ENCODE measurements around the gene KLHDC1. TPM values are rescaled to one million over a fixed set of nuclear protein-coding genes. Genes with fewer than 3 reads are reported as not detected.
"Not testable (repeated sequence)": the region's sequence is repeated elsewhere in the genome, so short reads cannot be mapped to it uniquely, and the experiment has no call there.

The KLHDC1 gene, protein sequence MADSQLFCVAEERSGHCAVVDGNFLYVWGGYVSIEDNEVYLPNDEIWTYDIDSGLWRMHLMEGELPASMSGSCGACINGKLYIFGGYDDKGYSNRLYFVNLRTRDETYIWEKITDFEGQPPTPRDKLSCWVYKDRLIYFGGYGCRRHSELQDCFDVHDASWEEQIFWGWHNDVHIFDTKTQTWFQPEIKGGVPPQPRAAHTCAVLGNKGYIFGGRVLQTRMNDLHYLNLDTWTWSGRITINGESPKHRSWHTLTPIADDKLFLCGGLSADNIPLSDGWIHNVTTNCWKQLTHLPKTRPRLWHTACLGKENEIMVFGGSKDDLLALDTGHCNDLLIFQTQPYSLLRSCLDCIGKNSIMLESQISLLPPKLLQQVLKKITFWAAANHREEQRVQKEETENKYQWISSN
- total RNA-seq = 5.7 and 6.9 TPM in 2 replicates

DNA sequence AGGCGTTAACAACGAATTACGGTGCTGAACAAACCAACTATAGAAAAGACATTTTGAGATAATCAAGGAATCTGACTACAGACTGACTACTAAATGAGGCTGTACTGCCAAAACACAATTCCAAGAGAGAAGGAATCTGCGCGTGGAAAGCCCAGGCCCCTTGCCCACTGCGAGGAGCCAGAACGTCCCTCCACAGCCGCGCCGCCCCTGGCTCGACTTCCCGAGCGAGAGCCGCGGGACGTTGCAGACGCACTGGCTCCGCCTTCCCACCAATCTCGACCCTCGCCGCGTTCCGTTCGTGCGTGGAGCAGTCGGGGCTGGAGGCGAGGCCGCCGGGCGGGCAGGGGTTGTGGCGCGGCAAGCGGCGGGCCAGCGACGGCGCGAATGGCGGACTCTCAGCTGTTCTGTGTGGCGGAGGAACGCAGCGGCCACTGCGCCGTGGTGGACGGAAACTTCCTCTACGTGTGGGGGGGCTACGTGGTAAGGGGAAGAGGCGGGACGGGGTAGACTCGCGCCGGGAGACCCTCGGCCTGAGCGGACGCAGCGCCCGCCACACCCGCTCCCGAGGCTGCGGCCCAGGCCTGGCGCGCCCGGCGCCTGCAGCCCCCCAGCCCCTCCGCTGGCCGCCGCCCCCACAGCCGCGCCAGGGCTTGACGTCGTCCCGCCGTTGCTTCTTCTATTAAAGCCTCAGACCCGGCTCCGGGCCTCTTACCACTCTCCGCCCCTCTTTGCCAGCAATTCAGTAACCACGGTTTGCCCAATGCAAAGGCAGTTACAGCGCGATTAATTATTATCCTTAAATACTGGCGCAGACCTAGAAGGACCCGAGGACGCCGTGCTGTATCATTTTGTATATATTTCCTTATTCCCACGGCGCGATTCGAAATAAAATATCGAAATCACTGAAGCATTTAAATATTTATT, at the start of gene KLHDC1:
KLHDC1 (plus strand) TSS at position 310 of the 924 bp plus-strand sequence; CDS start at position 385, 75 bp downstream.
- Mint-ChIP-seq H3K36me3 (ENCODE audit: low read depth) (peaks cover 5% of the 10 kb centered on the region), H3K27ac (peak within 1 kb of the TSS; percentile 84), H3K27me3 (no peaks in the 10 kb centered on the region), H3K4me1 (peaks cover 24% of the 10 kb centered on the region), H3K9me3 (no peaks in the 10 kb centered on the region), H3K4me3 (peak within 1 kb of the TSS; percentile 83)
- DNase-seq (peak; percentile 74), ATAC-seq (ENCODE audit: low read depth) (peak; percentile 80)
- intact Hi-C loops (cut with micrococcal nuclease) = loop anchor here (1.0 to 5.0 kb wide), 7 partner anchors 59 to 619 kb away; partner anchors contain the start of genes DMAC2L, KLHDC2, L2HGDH and MGAT2
- ChIA-PET CTCF (no interaction called here), POLR2A (interaction anchor here (0.6 to 3.0 kb wide), 12 partner anchors 8 to 130 kb away, joined by 3 to 24 read pairs (median 4); partner anchors contain the start of genes KLHDC2, LRR1, MGAT2 and RPL36AL)
- TF ChIP-seq, protein P1, sequence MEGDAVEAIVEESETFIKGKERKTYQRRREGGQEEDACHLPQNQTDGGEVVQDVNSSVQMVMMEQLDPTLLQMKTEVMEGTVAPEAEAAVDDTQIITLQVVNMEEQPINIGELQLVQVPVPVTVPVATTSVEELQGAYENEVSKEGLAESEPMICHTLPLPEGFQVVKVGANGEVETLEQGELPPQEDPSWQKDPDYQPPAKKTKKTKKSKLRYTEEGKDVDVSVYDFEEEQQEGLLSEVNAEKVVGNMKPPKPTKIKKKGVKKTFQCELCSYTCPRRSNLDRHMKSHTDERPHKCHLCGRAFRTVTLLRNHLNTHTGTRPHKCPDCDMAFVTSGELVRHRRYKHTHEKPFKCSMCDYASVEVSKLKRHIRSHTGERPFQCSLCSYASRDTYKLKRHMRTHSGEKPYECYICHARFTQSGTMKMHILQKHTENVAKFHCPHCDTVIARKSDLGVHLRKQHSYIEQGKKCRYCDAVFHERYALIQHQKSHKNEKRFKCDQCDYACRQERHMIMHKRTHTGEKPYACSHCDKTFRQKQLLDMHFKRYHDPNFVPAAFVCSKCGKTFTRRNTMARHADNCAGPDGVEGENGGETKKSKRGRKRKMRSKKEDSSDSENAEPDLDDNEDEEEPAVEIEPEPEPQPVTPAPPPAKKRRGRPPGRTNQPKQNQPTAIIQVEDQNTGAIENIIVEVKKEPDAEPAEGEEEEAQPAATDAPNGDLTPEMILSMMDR (IDR thresholded peaks at IDR 0.05) = no peak

DNA sequence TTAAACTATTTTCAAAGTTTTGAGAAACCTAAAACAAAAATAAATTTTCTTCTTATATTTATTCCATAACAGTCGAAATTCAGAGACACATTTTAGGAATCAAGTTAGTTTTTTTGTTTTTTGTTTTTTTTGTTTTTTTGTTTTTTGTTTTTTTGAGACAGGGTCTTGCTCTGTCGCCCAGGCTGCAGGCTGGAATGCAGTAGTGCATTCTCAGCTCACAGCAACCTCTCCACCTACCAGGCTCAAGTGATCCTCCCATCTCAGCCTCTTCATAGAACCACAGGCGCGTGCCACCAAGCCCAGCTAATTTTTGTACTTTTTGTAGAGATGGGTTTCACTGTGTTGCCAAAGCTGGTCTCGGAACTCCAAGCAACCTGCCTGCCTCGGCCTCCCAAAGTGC, 39.4 kb upstream of the KLHDC1 start:
- no peak for DNase-seq
- no peak overlapping the region for H3K4me3 Mint-ChIP-seq
- no peak overlapping the region for H3K27ac Mint-ChIP-seq
- H3K36me3 Mint-ChIP-seq (ENCODE audit: low read depth) = peaks cover 5% of the 10 kb centered on the region
- no peaks in the 10 kb centered on the region for H3K9me3 Mint-ChIP-seq
- no peak for ATAC-seq (ENCODE audit: low read depth)
- peaks cover 2% of the 10 kb centered on the region for H3K4me1 Mint-ChIP-seq
- POLR2A ChIA-PET = no interaction called here
- H3K27me3 Mint-ChIP-seq = no peaks in the 10 kb centered on the region
- TF ChIP-seq, protein P1 (IDR thresholded peaks at IDR 0.05) = no peak
- intact Hi-C loops (cut with micrococcal nuclease) = no loop called here
- CTCF ChIA-PET = no interaction called here

DNA sequence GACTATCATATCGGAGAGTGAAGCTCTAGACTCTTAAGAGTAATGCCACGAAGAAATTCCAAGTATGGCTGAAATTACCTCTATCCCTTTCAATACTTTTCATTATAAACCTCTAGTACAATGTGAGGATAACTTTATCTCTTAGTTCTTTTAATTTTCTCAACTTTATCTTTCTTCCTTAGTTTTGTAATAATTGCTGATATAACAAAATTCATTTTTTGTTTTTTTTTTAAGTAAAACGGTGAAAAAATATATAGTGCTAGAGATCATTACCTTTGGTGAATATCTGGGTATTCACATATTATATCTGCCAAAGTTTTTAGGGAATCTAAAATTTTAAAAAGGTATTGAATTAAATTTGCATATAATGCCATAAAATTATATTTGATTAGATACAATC, 38.4 kb upstream of the KLHDC1 start:
- Mint-ChIP-seq H3K27ac (no peak overlapping the region), H3K36me3 (ENCODE audit: low read depth) (peaks cover 5% of the 10 kb centered on the region), H3K9me3 (no peaks in the 10 kb centered on the region), H3K4me1 (peaks cover 2% of the 10 kb centered on the region), H3K4me3 (no peak overlapping the region), H3K27me3 (no peaks in the 10 kb centered on the region)
- intact Hi-C loops (cut with micrococcal nuclease) = no loop called here
- TF ChIP-seq, protein P1 (IDR thresholded peaks at IDR 0.05) = no peak
- POLR2A ChIA-PET = no interaction called here
- CTCF ChIA-PET = interaction anchor here (0.8 kb wide), 1 partner anchor 21 kb away, joined by 3 read pairs; no protein-coding TSS in a partner anchor
- DNase-seq = no peak
- no peak for ATAC-seq (ENCODE audit: low read depth)

DNA sequence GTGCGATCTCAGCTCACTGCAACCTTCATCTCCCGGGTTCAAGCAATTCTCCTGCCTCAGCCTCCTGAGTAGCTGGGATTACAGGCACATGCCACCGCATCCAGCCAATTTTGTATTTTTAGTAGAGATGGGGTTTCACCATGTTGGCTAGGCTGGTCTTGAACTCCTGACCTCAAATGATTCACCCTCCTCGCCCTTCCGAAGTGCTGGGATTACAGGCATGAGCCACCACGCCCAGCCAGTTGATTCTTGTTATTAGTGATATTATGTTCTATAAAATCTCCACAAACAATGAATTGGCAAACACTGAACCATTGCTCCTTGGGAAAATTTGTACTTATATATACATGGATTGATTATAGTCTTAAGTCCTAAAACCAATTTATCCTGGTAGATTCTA, 35.4 kb upstream of the KLHDC1 start:
- ATAC-seq (ENCODE audit: low read depth); H3K27me3 Mint-ChIP-seq; POLR2A ChIA-PET; intact Hi-C loops (cut with micrococcal nuclease); CTCF ChIA-PET; H3K4me3 Mint-ChIP-seq; H3K36me3 Mint-ChIP-seq (ENCODE audit: low read depth); H3K4me1 Mint-ChIP-seq; H3K27ac Mint-ChIP-seq; DNase-seq; H3K9me3 Mint-ChIP-seq: not testable (repeated sequence)

DNA sequence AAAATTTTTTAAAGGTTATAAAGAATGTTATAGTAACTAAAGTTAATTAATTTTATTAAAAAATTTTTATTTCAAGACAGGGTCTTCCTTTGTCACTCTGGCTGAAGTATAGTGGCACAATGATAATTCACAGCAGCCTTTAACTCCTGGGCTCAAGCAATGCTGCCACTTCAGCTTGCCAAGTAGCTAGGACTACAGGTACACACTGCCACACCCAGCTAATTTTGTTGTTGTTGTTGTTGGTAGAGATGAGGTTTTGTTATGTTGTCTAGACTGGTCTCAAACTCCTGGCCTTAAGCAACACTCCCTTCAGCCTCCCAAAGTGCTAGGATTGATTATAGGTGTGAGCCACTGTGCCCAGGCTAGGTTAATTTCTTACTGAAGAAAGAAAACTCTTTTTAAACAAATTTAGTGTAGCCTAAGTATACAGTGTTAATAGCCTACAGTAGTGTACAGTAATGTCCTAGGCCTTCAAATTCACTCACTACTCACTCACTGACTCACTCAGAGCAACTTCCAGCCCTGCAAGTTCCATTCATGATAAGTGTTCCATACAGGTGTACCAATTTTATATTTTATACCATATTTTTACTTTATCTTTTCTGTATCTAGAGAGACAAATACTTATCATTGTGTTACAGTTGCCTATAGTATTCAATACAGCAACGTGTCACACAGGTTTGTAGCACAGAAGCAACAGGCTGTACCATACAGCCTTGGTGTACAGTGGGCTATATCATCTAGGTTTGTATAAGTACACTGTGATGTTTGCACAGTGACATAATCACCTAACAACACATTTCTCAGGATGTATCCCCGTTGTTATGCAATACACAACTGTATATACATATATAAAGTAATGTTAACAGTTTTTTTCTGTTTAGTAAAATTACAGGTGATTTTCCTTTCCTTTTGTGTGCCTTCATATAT, 33.1 kb upstream of the KLHDC1 start:
- no peak overlapping the region for H3K27ac Mint-ChIP-seq
- no peaks in the 10 kb centered on the region for H3K4me1 Mint-ChIP-seq
- CTCF ChIA-PET = interaction anchor here (1.2 kb wide), 1 partner anchor 171 kb away, joined by 3 read pairs; no protein-coding TSS in a partner anchor
- intact Hi-C loops (cut with micrococcal nuclease) = no loop called here
- no peaks in the 10 kb centered on the region for H3K27me3 Mint-ChIP-seq
- TF ChIP-seq, protein P1 (IDR thresholded peaks at IDR 0.05) = no peak
- no peaks in the 10 kb centered on the region for H3K36me3 Mint-ChIP-seq (ENCODE audit: low read depth)
- no peak for ATAC-seq (ENCODE audit: low read depth)
- no peak overlapping the region for H3K4me3 Mint-ChIP-seq
- no peak for DNase-seq
- no peaks in the 10 kb centered on the region for H3K9me3 Mint-ChIP-seq
- POLR2A ChIA-PET = no interaction called here

Measured in activated B cell treated with CpG ODN at 0.5 μM for 24 hours (primary cell).